ENCODE data around the gene RARS2. TPM values are rescaled to one million over a fixed set of nuclear protein-coding genes. Genes with fewer than 3 reads are reported as not detected.

RARS2 gene
- total RNA-seq, 1 donor from 2014 or later: 27.8 TPM

DNA sequence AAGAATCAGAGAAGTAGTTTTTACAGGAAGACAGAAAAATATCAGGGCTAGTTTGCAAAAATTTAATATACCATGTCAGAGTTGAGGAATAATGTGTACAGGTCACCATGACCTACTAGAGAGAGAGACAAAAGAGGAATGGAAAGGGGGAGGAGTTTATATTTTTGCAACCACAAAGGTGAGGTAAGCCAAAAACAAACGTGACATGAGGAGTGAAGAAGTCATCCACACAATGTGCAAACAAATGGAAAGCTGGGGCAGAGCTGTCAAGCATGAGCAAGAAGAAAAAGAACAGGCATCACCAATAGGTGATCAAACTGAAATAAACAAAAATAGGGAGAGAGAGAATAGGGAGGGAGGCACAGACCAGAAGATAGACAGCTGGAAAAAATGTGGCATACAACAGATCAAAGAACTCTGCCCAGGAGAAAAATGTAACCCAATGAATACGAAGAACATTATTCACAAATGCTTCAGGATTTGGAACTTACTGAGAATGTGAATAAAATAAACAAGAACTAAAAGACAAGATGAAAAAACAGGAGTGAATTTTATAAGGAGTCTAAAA, 15.5 kb downstream of the RARS2 start:
- no peak for DNase-seq (ENCODE audit: extremely low read depth, low read depth, low spot score)

DNA sequence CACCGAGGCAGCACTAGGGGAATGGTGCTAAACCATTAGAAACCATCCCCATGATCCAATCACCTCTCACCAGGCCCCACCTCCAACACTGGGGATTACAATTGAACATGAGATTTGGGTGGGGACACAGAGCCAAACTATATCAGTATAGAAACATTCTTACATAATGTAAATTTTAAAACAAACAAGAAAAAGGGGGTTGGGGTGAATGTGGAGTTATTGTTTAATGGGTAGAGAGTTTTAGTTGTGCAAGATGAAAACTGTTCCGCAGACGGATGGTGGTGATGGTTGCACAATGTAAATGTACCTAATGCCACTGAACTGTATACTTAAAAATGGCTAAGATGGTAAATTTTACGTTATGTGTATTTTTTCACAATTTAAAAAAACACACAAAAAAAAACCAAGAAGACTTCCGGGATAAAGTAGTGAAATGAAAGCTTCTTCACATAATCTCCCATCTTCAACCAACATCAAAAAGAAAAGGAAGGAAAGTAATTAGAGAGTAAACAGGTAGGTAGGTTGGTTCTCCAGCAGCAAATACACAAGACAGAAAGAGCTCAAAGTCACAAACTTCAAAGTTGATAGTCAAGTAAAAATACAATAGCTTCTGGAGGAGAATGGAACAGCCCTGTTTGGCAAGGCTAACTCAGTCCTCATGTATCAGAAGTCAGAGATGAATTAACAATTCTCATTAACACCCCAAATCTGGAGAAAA, 16.3 kb downstream of the RARS2 start:
- DNase-seq (ENCODE audit: extremely low read depth, low read depth, low spot score): no peak

DNA sequence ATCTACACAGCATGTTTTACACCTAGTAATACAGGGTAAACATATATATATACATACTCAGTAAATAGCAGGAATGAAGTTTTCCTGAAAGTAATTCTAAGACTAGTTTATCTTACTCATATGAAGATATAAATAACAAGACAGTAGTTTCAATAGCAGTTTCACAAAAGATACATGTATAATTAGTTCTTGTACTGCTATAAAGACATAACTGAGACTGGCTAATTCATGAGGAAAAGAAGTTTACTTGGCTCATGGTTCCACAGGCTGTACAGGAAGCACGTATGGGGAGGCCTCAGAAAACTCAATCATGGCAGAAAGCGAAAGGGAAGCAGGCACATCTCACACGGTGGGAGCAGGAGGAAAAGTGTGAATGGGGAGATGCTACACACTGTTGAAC, 16.9 kb downstream of the RARS2 start:
- DNase-seq (ENCODE audit: extremely low read depth, low read depth, low spot score): no peak

DNA sequence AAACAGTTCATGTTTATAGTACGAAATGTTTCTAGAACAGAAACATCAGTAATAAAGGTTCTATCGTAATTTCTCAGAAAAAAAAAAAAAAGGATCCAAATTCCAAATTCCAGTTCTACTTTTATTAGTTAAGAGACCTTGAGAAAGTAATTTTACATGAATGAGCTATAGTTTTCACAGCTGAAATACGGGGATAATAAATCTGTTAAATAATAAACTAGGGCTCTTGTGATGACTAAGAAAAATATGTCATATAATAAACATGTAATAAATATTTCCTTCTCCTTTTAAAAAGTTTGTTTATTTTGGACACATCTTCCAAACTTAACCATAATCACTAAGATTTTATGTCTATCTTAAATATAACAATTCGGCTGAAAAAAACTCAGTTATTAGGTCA, 17.8 kb downstream of the RARS2 start:
- DNase-seq (ENCODE audit: extremely low read depth, low read depth, low spot score): no peak

DNA sequence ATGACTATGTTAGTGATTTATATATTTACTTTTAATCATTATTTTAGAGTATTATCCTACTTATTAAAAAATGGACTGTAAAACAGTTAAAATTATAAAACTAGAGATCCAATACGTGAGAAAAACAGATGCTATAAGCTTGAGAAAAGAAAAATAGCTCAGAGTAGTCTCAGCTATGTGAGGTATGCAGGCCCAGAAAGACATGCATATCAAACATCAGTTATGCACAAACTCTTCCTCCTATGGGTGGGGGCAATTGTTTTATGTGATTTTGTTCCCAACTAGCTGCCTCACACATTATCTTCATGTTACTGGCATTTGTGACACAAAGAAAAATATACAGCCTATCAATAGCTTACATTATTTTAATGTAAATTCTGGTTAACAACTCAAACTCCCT, 28.8 kb downstream of the RARS2 start:
- DNase-seq (ENCODE audit: extremely low read depth, low read depth, low spot score): no peak

DNA sequence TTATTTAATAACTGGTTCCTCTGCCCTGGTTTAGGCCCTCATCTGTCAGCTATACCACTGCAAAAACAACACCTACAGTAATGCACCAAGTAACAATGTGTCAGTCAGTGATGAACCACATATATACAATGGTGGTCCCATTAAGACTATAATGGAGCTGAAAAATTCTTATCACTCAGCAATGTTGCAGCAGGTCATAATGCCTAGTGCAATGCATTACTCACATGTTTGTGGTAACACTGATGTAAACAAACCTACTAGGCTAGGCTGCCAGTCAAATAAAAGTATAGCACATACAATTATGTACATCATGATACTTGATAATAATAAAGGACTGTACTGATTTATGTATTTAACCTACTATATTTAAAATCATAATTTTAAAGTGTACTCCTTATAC, 31.3 kb downstream of the RARS2 start:
- no peak for DNase-seq (ENCODE audit: extremely low read depth, low read depth, low spot score)

DNA sequence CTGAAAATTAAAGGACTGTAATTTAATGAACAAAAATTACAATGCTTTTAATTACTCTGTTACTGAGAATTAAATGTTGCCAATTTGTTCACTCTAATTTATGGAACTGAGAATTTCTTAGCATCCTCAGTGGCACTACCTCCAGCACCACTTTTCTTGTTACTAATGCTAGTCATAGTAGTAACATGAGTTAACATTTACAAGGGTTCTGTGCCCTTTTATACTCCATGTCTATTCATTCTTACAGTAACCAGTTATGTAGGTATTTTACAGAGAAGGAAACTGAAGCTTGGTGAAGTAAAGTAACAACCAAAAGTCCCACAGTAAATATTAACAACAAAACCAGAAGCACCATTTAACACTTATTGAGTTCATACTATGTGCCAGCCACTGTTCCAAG, 34.3 kb downstream of the RARS2 start:
- DNase-seq (ENCODE audit: extremely low read depth, low read depth, low spot score): no peak

DNA sequence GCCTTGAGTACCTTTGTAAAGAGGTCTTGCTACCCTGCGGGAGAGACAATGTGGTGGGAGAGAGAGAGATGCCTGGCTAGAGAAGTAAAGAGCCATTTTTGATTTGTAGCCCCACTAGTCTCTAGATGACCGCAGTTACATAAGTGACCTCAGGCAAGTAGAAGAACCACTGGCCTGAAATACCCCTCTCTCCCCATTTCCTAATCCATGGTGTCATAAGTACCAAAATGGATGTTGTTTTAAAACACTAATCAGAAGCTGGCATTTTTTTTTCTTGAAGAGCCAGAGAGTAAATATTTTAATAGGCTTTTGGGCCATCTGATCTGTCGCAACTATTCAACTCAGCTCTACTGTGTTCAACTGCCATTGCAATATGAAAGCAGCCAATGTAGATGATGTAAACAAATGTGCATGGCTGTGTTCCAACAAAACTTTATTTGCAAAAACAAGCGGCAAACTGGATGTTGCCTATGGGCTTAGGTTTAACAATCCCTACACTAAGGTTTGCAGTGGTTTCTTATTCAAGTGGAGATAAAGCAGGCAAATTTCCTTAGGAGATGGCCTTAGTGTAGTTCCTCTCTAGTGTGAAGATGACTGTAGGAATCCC, 36.5 kb downstream of the RARS2 start:
- DNase-seq (ENCODE audit: extremely low read depth, low read depth, low spot score): no peak

DNA sequence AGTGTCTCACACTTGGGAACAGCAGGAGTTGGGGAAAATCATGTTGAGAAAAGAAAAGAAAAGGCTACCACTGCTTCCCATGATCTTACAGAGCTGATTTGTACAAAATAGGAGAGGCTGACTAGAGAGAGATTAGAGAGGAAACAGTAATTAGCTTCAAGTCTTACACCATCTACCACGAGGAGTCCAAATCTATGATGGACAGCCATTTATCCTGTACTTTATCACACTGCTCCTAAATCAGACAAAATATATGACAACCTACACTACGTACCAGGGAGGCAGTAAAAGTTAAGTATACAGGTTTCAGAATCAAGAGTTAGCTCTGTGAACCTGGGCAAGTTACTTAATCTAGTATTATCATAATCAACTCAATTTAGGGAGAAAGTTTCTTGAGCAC, 38.0 kb downstream of the RARS2 start:
- DNase-seq (ENCODE audit: extremely low read depth, low read depth, low spot score): no peak

DNA sequence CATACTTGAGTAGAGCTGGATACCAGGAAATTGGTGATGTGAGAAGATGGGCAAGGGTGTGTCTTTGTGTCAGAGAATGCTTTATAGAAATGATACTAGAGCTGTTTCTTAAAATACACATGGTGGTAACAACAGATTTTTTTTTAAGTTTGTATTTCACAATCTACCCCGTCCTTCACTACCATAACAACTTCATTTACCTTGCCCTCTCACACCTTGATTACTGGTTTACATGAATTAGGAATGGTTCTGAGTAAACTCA, 45.4 kb downstream of the RARS2 start:
- DNase-seq (ENCODE audit: extremely low read depth, low read depth, low spot score): no peak

DNA sequence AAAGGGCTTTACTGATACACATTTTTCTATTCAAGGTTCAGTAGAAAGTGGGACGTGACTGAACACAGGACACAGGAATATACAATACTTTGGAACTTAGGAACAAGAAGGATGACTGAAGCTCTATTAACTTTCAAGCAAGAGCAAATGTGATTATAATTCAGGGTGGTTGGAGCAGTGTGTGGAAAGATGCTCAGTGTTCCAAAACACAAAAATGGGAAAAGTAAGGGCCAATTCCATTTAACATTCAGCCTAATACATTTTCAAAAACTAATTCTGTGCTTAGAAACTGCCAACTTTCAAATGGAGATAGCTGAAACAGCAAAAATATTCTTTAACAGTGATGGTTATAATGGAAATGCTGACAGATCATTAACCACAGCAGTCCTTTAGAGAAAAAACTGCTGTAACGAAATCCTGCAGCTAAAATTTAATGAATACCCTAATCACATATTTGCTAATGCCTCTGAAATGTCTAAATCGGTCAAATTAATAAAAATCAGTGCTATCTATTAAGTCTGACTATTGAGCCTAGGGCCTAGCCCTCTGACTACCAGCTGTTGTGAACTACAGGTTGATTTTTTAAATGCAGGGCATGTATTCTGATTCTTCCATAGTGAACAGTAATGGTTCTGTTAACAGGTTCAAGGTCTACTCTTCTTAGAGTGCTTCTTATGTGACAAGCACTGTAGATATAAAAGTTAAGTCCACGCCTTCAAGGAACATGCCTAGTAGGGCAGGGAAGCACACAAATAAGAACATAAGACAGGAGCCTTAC, 45.9 kb downstream of the RARS2 start:
- DNase-seq (ENCODE audit: extremely low read depth, low read depth, low spot score): no peak

DNA sequence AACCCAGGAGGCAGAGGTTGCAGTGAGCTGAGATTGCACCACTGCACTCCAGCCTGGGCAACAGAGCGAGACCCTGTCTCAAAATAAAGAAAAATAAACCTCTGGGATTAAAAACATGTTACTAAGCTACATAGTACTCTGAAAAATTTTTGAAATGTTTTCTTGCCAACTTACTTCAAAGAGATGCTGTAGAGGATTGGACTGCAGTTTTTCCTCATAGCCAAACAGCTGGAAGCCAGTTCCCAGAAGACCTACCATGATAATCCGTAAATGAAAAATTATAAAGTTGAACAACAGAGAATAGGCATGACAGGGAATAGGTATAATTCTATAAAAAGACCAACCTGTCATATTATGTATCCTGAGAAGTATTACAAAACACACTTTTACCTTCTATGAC, 48.0 kb downstream of the RARS2 start:
- DNase-seq (ENCODE audit: extremely low read depth, low read depth, low spot score): no peak

DNA sequence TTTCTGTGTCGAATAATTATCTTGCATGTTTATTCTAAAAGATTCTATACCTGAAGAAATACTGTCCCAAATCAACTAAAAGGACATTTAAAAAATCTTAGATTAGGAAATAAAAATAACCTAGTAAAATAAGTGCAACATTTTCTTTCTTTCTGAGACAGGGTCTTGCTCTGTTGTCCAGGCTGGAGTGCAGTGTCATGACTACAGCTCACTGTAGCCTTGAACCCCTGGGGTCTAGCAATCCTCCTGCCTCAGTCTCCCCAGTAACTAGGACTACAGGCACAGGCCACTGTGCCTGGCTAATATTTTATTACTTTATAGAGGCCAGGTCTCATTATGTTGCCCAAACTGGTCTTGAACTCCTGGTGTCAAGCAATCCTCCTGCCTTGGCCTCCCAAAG, 48.7 kb downstream of the RARS2 start:
- DNase-seq (ENCODE audit: extremely low read depth, low read depth, low spot score): no peak

DNA sequence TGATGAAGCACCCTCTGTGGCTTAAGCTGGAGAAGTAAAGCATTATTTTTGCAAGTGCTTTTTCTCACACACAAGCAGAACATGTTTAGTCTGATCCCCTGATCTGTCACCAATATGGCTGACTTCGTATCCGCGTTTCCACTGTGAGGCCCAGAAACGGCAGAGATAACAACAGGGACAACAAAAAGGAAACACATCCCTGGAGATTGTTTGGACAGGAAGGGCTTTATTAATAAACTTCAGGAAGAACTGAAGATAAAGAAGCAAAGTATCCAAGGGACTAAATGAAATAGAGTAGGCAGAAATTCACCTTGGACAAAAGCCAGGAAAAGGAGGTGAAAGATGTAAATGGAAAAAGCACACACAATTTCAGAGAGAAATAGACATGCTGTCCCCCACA, 49.2 kb downstream of the RARS2 start:
- peak; percentile 44 for DNase-seq (ENCODE audit: extremely low read depth, low read depth, low spot score)

DNA sequence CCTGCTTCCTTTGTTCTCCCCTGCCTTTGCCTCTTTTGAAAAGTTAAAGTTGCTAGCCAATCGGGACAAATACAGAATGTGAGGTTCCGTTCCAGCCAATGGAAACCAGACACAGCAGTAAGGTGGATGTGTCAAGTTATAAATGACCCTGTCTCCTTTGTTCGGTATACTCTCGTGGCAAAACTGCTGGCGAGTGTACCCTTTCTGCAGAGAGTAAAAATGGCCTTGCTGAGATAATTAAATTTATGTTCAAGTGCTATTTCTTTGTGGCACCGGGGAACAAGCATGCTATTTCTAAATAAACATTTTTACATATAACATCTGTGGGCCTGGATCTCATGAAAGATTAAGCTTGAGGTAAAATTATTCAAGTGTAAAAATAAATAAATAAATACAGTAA, 50.2 kb downstream of the RARS2 start:
- no peak for DNase-seq (ENCODE audit: extremely low read depth, low read depth, low spot score)

DNA sequence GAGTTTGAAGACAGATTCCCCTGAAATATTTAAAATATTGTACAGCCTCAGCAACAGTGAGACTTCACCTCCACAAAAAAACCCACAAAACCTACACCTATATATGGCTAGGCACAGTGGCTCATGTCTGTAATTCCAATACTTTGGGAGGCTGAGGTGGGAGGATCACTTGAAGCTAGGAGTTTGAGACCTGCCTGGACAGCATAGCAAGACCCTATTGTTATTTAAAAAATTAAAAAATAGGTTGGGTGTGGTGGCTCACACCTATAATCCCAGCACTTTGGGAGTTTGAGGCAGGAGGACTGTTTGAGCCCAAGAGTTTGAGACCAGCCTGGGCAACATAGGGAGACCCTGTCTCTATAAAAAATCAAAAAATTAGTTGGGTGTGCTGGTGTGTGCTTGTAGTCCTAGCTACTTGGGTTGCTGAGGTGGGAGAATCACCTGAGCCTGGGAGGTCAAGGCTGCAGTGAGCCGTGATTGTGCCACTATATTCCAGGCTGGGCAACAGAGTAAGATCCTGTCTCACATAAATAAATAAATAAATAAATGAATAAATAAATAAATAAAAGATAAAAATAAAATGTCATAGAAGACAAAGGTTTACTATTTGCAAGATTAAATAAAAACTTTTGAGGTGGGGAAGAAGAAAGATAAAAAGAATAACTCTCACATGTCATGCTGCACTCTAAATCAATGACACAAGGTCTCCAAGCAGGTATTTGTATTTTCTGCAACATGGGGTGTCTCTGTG, 51.1 kb downstream of the RARS2 start:
- DNase-seq (ENCODE audit: extremely low read depth, low read depth, low spot score): no peak

DNA sequence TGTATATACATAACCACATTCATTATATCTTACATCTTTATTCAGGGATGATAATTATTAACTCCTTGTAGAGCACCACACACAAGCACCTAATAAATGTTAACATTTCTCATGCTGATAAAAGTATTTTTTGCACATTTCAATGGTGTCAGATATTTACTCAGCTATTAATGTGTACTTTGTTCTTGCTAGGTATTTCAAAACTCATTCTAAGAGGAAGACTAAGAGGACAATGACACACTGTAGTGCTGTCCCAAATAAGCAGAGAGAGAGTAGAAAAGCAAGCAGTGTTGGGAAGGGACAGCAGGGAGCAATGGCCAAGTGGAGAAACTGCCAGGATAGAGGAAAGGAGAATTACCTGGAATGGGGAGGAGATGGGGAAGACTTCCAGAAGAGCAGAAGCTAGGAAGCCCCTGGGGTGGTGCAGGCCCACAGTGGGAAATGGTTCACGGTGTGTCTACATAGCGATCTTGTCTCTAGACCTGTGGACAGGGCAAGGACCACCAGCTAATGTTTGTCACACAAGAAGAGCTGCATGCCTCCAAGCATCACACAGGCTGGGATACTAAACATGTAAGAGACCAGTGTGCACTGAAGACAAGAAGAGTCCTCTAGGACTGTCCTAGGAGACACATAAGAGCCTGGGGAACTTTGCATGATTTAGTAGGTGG, 55.3 kb downstream of the RARS2 start:
- DNase-seq (ENCODE audit: extremely low read depth, low read depth, low spot score): no peak

DNA sequence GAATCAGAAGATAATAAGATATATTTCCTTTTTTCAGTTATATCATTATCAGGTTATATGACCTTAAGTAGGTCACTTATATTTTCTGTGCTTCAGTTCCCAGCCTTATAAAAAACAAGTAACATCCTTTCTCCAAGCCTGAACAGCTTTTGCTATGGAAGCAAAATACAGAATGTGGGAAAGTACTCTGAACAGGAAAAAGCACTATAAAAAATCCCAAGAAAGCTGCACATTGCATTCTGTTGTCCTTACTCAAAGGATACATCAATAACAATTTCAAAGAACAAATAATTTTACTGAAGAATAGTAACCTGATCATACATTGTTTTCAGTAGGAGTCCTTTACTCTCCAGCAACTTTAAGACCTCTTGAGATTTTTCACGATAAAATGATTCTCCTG, 60.6 kb downstream of the RARS2 start:
- no peak for DNase-seq (ENCODE audit: extremely low read depth, low read depth, low spot score)

DNA sequence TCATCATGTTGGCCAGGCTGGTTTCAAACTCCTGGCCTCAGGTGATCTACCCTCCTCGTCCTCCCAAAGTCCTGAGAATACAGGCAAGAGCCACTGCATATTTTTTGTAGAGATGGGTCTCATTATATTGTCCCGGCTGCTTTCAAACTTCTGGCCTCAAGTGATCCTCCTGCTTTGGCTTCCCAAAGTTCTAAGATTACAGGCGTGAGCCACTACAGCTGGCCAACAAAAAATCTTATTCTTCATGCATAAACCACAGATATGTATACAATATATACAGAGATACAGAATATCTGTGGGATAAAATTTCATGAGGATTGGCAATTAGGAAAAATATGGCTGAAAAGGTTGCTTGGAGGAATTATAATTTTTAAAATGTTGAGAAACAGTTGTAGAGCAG, 67.1 kb downstream of the RARS2 start:
- no peak for DNase-seq (ENCODE audit: extremely low read depth, low read depth, low spot score)

DNA sequence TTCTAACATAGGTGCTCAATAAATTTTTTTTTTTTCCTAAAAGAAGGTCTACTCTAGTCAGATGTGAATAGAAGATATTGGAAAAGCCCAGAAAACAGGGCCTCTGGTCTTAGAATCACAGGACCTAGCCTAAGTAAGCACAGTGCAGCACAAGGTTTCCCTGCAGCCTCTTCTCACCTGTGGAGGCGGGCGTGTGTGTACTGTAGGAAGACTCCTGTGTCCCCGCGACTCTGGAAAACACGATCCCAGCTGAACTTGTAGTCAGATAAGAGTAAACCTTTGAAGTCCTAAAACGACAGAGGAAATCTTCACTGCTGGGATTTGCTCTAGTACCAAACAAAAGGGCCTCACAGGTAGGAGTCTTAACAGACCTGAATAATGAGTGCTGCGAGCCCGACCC, 71.3 kb downstream of the RARS2 start:
- no peak for DNase-seq (ENCODE audit: extremely low read depth, low read depth, low spot score)

DNA sequence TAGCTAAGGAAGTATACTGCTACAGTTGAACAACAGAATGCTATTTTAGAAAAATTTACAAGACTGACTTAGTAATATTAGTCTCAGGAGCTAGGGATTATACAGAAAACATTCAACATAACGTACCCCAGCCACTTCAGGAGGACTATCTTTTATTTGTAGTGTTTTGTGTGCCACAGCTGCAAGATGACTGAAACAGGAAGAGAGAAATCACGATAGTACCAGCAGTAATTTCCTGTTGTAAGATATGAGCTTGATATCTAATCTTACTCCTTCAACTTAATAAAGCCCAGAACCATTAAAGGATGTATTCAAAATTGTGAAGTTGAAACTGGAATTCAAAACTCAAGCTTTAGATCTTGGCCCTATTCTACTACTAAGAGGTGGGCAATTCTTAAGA, 75.0 kb downstream of the RARS2 start:
- DNase-seq (ENCODE audit: extremely low read depth, low read depth, low spot score): no peak

All from glomerular endothelial cell (primary cell).